Ovary (tissue), 9 donors: ENCODE results near the gene MUSTN1. TPM values are rescaled to one million over a fixed set of nuclear protein-coding genes. Genes with fewer than 3 reads are reported as not detected.

Source experiments
- DNase-seq, 5 donors: peaks; one replicate each; pipeline ENCODE4 v3.0.0-alpha.2; 2019 to 2020
- H3K27ac ChIP-seq, 2 donors: fragments of 200-600 bp; one replicate each; pipeline versions ENCODE4 v1.5.1 to v1.8.0; 2019 to 2022
- H3K27me3 ChIP-seq: fragments of 200-600 bp; one replicate; pipeline ENCODE4 v1.8.0; 2022
- H3K36me3 ChIP-seq: fragments of 200-600 bp; sonication (generic); one replicate; pipeline ENCODE4 v1.5.1; 2019
- H3K4me1 ChIP-seq: one replicate; pipeline ENCODE4 v1.8.1; 2013; ENCODE audit warnings: mild to moderate bottlenecking, moderate library complexity; ENCODE audit not compliant: insufficient read depth
- H3K4me3 ChIP-seq: fragments of 200-600 bp; sonication (generic); one replicate; pipeline ENCODE4 v1.5.1; 2017
- H3K9me3 ChIP-seq, 2 donors: fragments of 200-600 bp in 1 of 2; sonication (generic) in 1 of 2; one replicate each; pipeline versions ENCODE4 v1.5.1 to v1.8.1; 2013 to 2019; ENCODE audit warnings: mild to moderate bottlenecking in 1 of 2, moderate library complexity in 1 of 2
- CTCF ChIP-seq, 3 donors: fragments of 450-650 bp in 2 of 3; fragments of 200-600 bp in 1 of 3; IDR thresholded peaks; one replicate each; pipeline versions ENCODE4 v1.5.1 to v1.8.0; 2016 to 2022; ENCODE audit warnings: antibody characterized with exemption in 3 of 3, mild to moderate bottlenecking in 1 of 3
- EP300 ChIP-seq: sonication (generic); formaldehyde crosslinking; IDR thresholded peaks from one replicate; pipeline ENCODE4 v1.6.1; 2017; ENCODE audit warnings: antibody characterized with exemption
- POLR2A ChIP-seq: fragments of 450-650 bp; IDR thresholded peaks from one replicate; pipeline ENCODE4 v1.6.1; 2017; ENCODE audit warnings: antibody characterized with exemption, mild to moderate bottlenecking, moderate library complexity
- WGBS, 3 donors: extraction: QIAGEN DNeasy Blood & Tissue Kit in 1 of 3; methylation state at CpG; one replicate each; pipeline versions ENCODE4 v1.1.5 to v1.1.7; 2013 to 2017; 5-methylcytosine and 5-hydroxymethylcytosine counted together
- intact Hi-C, 4 donors: fragments of 100-400 bp; cut with DNase I; formaldehyde crosslinking; loops; one replicate each; pipeline versions ENCODE4 v1.11.0 to v1.15.1; 2022 to 2023
- polyA plus RNA-seq, 2 donors: library from polyadenylated mRNA; stranded (reverse); fragments of 200-250 nt in 1 of 2; fragments of 350-450 nt in 1 of 2; fragmentation: Illumina TruSeq in 1 of 2; extraction: RNeasy Lipid Tissue Mini Kit (QIAGEN cat#74804) in 1 of 2; gene quantifications; one replicate each; pipeline ENCODE4 v1.2.3, GENCODE V29; 2013 to 2014
- total RNA-seq, 7 donors: library from RNA; depleted of rRNA in 2 of 7; stranded (reverse); fragments of >200 nt in 2 of 7; fragmentation: NEBNext Ultra II Directional in 3 of 7; extraction: Animal tissue kit (Norgen Biotek cat#: 25700) in 3 of 7; gene quantifications; one replicate each; pipeline versions ENCODE4 v1.1.0 to v1.2.4, GENCODE V29; 2016 to 2023
- donor health status: DM: no; HTN: no; CAD: no; lungs with moderate emphysema.
- donor health status: DM: no; HTN: no; CAD: no.
- donor health status: Bipolar disorder and iron deficiency.
- donor health status: DM: yes; HTN: yes; CAD: no.
- donor health status: DM: no; HTN: no; CAD: no.
- donor health status: DM: yes; HTN: yes; CAD: no.

The MUSTN1 gene
- total and polyA plus RNA-seq, 9 donors, result 2.2 to 30.0 (median 8.6) TPM

- no peaks in the 10 kb centered on the region for H3K36me3 ChIP-seq
- no peak overlapping the region for H3K4me3 ChIP-seq
- H3K27ac ChIP-seq, result no peak overlapping the region
- no peaks in the 10 kb centered on the region for H3K4me1 ChIP-seq
- no peaks in the 10 kb centered on the region for H3K9me3 ChIP-seq
- no peak for TF ChIP-seq CTCF (IDR thresholded peaks at IDR 0.05)
- TF ChIP-seq POLR2A, result no peak
- TF ChIP-seq EP300, result no peak
- H3K27me3 ChIP-seq, result no peaks in the 10 kb centered on the region
- 74 to 75% (median 75%) methylated on average over 7 of the region's 7 CpGs for WGBS, 3 donors
- DNase-seq, result no peak
- intact Hi-C loops, result no loop called here
Measured at GRCh38 chr3:52811452-52812011, 23.3 kb downstream of the MUSTN1 start.

- H3K27me3 ChIP-seq, result no peaks in the 10 kb centered on the region
- TF ChIP-seq CTCF (IDR thresholded peaks at IDR 0.05) (no peak), POLR2A (no peak), EP300 (no peak)
- 86 to 91% (median 87%) methylated on average over 10 to 11 of the region's 11 CpGs for WGBS, 3 donors
- H3K9me3 ChIP-seq, result no peaks in the 10 kb centered on the region
- no peak overlapping the region for H3K27ac ChIP-seq
- intact Hi-C loops, result no loop called here
- DNase-seq, result no peak
- no peak overlapping the region for H3K4me3 ChIP-seq
- no peaks in the 10 kb centered on the region for H3K36me3 ChIP-seq
- H3K4me1 ChIP-seq, result no peaks in the 10 kb centered on the region
Measured at GRCh38 chr3:52810923-52811322, 23.9 kb downstream of the MUSTN1 start.

GRCh38 chr3:52809662-52810377, 25.0 kb downstream of the MUSTN1 start:
- no peak overlapping the region for H3K4me3 ChIP-seq
- no peak overlapping the region for H3K27ac ChIP-seq
- DNase-seq, result no peak
- TF ChIP-seq POLR2A (no peak), CTCF (IDR thresholded peaks at IDR 0.05) (no peak), EP300 (no peak)
- no peaks in the 10 kb centered on the region for H3K4me1 ChIP-seq
- WGBS, 3 donors, result 58 to 60% (median 59%) methylated on average over 7 of the region's 7 CpGs
- H3K36me3 ChIP-seq, result no peaks in the 10 kb centered on the region
- H3K27me3 ChIP-seq, result no peaks in the 10 kb centered on the region
- intact Hi-C loops, result no loop called here
- H3K9me3 ChIP-seq, result no peaks in the 10 kb centered on the region

- no peak overlapping the region for H3K27ac ChIP-seq
- no peak overlapping the region for H3K4me3 ChIP-seq
- TF ChIP-seq EP300, result no peak
- no peak for TF ChIP-seq CTCF (IDR thresholded peaks at IDR 0.05)
- TF ChIP-seq POLR2A, result no peak
- H3K36me3 ChIP-seq, result no peaks in the 10 kb centered on the region
- 74 to 92% (median 81%) methylated on average over 2 of the region's 2 CpGs for WGBS, 3 donors
- H3K9me3 ChIP-seq, result no peaks in the 10 kb centered on the region
- H3K4me1 ChIP-seq, result no peaks in the 10 kb centered on the region
- intact Hi-C loops, result no loop called here
- H3K27me3 ChIP-seq, result no peaks in the 10 kb centered on the region
- DNase-seq, result no peak
Measured at GRCh38 chr3:52809149-52809548, 25.7 kb downstream of the MUSTN1 start.
